K562 (cell line): Measurements from ENCODE around the gene CTF1. TPM values are rescaled to one million over a fixed set of nuclear protein-coding genes. Genes with fewer than 3 reads are reported as not detected.

Experiments used
- CBFA2T3 ChIP-seq: fragments of 450-650 bp; IDR thresholded peaks from 2 replicates; pipeline ENCODE4 v1.6.1; 2017
- CC2D1A ChIP-seq: fragments of 450-650 bp; IDR thresholded peaks from 2 replicates; pipeline ENCODE4 v1.6.1; 2017; ENCODE audit warnings: mild to moderate bottlenecking
- EZH2 ChIP-seq: IDR thresholded peaks from 2 replicates; pipeline ENCODE4 v1.6.1; 2012; ENCODE audit warnings: low read depth, mild to moderate bottlenecking, inconsistent platforms, low read length, borderline replicate concordance
- HCFC1 ChIP-seq: IDR thresholded peaks from 2 replicates; pipeline ENCODE4 v1.6.1; 2012; ENCODE audit warnings: low read depth, low read length, improper control_type of control experiment
- MAFK ChIP-seq: IDR thresholded peaks from 2 replicates; pipeline ENCODE4 v1.6.1; 2011; ENCODE audit warnings: low read length, improper control_type of control experiment
- RBM34 ChIP-seq: fragments of 200-400 bp; formaldehyde crosslinking; IDR thresholded peaks from 2 replicates; pipeline ENCODE4 v1.6.1; 2018; ENCODE audit warnings: low read length, borderline replicate concordance; ENCODE audit not compliant: insufficient read depth
- SMAD4 ChIP-seq: fragments of 250-450 bp; sonication (Bioruptor Pico); conservative IDR thresholded peaks from 2 replicates; pipeline ENCODE4 v1.8.0; 2021; ENCODE audit warnings: inconsistent platforms, mild to moderate bottlenecking, moderate library complexity
- STAT5A ChIP-seq: IDR thresholded peaks from 2 replicates; pipeline ENCODE4 v1.6.1; 2012; ENCODE audit warnings: low read length, inconsistent platforms, borderline replicate concordance
- TEAD1 ChIP-seq, 2 experiments: fragments of 450-650 bp in 1 of 2; sonication (generic) in 1 of 2; formaldehyde crosslinking; IDR thresholded peaks; 2 replicates each; pipeline versions ENCODE4 v1.4.0 to v1.8.0; 2020 to 2022; ENCODE audit warnings: mild to moderate bottlenecking in 2 of 2, missing genetic modification reagents in 1 of 2
- ZNF253 ChIP-seq: fragments of 250-450 bp; sonication (Bioruptor Pico); conservative IDR thresholded peaks from 2 replicates; pipeline ENCODE4 v1.6.1; 2021; ENCODE audit warnings: mild to moderate bottlenecking
- polyA plus RNA-seq, 8 experiments: library from polyadenylated mRNA; depleted of rRNA in 4 of 8; stranded (reverse) in 5 of 8; unstranded in 3 of 8; fragments of >200 nt; fragmentation: Nextera tagmentation in 2 of 8; fragmentation: Illumina TruSeq in 1 of 8; extraction: Ambion mirVana in 2 of 8; extraction: Trizol in 1 of 8; gene quantifications; 2 replicates each; pipeline versions ENCODE4 v1.2.1 to v1.2.3, GENCODE V29; 2011 to 2014; ENCODE audit warnings: inconsistent platforms in 1 of 8, missing spikeins in 1 of 8
- total RNA-seq, 7 experiments: library from RNA; depleted of rRNA in 6 of 7; stranded (reverse); fragments of >200 nt in 6 of 7; fragmentation: Illumina TruSeq in 2 of 7; extraction: Trizol in 2 of 7; gene quantifications; 2 replicates each; pipeline versions ENCODE4 v1.2.1 to v1.2.3, GENCODE V29; 2011 to 2021; ENCODE audit warnings: low replicate concordance in 1 of 7
- TF ChIP-seq, protein P1 (sequence below), 3 experiments: IDR thresholded peaks in 2 of 3; conservative IDR thresholded peaks in 1 of 3; 2 replicates each; pipeline ENCODE4 v1.5.1; 2011 to 2012; ENCODE audit warnings: low read length in 3 of 3, mild to moderate bottlenecking in 3 of 3, control low read depth in 2 of 3, improper control_type of control experiment in 1 of 3, inconsistent platforms in 1 of 3, low read depth in 1 of 3, mixed read lengths in 1 of 3, moderate library complexity in 1 of 3; ENCODE audit not compliant: insufficient read depth in 2 of 3
- TF ChIP-seq, protein P2 (sequence below): fragments of 450-650 bp; formaldehyde crosslinking; IDR thresholded peaks from 2 replicates; pipeline ENCODE4 v1.4.0; 2020; ENCODE audit warnings: mild to moderate bottlenecking, moderate library complexity
- TF ChIP-seq, protein P3 (sequence below): sonication (generic); formaldehyde crosslinking; IDR thresholded peaks from 2 replicates; pipeline ENCODE4 v1.8.0; 2023; ENCODE audit warnings: missing genetic modification reagents, mild to moderate bottlenecking, borderline replicate concordance
- TF ChIP-seq, protein P4 (sequence below): sonication (generic); formaldehyde crosslinking; IDR thresholded peaks from 2 replicates; pipeline ENCODE4 v1.8.0; 2022; ENCODE audit warnings: mild to moderate bottlenecking, missing genetic modification reagents
- TF ChIP-seq, protein P5 (sequence below): fragments of 250-450 bp; sonication (Bioruptor Pico); IDR thresholded peaks from 2 replicates; pipeline ENCODE4 v1.8.0; 2021; ENCODE audit warnings: moderate library complexity, mild to moderate bottlenecking, inconsistent platforms

CTF1 gene
- total and polyA plus RNA-seq, 9 of the 15 experiments (the other 6 are each of a cell fraction or from before 2014, with no cell fraction given): 0.24 to 2.5 (median 0.44) TPM

DNA sequence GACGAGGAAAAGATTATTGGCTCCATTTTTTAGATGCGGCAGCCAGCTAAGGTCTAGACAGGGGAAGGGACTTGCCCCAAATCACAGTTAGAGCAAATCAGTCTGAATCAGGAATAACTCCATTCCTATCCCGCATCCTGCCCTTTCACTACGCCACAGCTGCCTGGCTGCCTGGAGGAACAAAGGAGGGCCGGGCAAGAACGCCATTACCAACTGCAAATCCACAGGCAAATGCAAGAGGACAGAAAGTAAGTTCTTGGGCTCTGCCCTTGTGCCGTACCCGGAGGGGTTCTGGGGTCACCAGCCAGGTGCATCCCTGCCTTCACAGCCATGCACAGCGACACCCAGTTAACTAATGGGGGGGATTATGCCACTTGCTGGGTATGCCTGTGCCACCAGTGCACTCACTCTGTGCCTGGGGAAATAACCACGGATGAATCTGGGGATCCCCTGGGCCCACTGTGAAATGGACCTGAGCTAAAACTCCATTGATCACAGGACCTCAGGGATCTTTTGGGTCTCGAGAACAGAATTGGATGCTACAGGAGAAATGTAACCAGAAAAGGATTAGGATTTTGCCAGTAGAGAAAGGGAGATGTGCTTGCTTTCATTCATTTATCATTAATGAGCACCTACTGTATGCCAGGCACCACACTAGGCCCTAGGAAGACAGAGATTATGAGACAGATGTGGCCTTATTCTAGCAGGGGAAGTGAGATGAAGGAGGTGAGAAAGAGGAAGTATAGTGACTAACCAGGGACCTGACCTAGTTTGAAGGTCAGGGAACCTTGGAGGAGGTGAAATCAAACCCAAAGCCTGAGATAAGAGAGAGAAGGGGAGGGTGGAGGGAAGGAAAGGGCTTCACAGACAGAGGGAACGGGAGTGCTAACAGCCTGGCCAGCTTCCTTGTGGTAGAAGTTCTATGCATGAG lies 20.3 kb upstream of the CTF1 start (continued):
- TF ChIP-seq, protein P1, sequence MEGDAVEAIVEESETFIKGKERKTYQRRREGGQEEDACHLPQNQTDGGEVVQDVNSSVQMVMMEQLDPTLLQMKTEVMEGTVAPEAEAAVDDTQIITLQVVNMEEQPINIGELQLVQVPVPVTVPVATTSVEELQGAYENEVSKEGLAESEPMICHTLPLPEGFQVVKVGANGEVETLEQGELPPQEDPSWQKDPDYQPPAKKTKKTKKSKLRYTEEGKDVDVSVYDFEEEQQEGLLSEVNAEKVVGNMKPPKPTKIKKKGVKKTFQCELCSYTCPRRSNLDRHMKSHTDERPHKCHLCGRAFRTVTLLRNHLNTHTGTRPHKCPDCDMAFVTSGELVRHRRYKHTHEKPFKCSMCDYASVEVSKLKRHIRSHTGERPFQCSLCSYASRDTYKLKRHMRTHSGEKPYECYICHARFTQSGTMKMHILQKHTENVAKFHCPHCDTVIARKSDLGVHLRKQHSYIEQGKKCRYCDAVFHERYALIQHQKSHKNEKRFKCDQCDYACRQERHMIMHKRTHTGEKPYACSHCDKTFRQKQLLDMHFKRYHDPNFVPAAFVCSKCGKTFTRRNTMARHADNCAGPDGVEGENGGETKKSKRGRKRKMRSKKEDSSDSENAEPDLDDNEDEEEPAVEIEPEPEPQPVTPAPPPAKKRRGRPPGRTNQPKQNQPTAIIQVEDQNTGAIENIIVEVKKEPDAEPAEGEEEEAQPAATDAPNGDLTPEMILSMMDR (IDR thresholded peaks at IDR 0.05 in 2 of 3, conservative IDR thresholded peaks at IDR 0.05 in 1 of 3; ENCODE audit: insufficient read depth in 2 of 3, low read depth in 1 of 3, low read length in 3 of 3): no peak
- TF ChIP-seq HCFC1: no peak
- TF ChIP-seq, protein P2, sequence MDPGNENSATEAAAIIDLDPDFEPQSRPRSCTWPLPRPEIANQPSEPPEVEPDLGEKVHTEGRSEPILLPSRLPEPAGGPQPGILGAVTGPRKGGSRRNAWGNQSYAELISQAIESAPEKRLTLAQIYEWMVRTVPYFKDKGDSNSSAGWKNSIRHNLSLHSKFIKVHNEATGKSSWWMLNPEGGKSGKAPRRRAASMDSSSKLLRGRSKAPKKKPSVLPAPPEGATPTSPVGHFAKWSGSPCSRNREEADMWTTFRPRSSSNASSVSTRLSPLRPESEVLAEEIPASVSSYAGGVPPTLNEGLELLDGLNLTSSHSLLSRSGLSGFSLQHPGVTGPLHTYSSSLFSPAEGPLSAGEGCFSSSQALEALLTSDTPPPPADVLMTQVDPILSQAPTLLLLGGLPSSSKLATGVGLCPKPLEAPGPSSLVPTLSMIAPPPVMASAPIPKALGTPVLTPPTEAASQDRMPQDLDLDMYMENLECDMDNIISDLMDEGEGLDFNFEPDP (CRISPR knock-in tag): no peak
- TF ChIP-seq SMAD4 (CRISPR knock-in tag): 0 out of 2 replicates have a peak, but pooled peaks have one; percentile 42
- TF ChIP-seq MAFK: no peak
- TF ChIP-seq CC2D1A: peak; percentile 40; the same call in 1 of the 2 replicates
- TF ChIP-seq, protein P3, sequence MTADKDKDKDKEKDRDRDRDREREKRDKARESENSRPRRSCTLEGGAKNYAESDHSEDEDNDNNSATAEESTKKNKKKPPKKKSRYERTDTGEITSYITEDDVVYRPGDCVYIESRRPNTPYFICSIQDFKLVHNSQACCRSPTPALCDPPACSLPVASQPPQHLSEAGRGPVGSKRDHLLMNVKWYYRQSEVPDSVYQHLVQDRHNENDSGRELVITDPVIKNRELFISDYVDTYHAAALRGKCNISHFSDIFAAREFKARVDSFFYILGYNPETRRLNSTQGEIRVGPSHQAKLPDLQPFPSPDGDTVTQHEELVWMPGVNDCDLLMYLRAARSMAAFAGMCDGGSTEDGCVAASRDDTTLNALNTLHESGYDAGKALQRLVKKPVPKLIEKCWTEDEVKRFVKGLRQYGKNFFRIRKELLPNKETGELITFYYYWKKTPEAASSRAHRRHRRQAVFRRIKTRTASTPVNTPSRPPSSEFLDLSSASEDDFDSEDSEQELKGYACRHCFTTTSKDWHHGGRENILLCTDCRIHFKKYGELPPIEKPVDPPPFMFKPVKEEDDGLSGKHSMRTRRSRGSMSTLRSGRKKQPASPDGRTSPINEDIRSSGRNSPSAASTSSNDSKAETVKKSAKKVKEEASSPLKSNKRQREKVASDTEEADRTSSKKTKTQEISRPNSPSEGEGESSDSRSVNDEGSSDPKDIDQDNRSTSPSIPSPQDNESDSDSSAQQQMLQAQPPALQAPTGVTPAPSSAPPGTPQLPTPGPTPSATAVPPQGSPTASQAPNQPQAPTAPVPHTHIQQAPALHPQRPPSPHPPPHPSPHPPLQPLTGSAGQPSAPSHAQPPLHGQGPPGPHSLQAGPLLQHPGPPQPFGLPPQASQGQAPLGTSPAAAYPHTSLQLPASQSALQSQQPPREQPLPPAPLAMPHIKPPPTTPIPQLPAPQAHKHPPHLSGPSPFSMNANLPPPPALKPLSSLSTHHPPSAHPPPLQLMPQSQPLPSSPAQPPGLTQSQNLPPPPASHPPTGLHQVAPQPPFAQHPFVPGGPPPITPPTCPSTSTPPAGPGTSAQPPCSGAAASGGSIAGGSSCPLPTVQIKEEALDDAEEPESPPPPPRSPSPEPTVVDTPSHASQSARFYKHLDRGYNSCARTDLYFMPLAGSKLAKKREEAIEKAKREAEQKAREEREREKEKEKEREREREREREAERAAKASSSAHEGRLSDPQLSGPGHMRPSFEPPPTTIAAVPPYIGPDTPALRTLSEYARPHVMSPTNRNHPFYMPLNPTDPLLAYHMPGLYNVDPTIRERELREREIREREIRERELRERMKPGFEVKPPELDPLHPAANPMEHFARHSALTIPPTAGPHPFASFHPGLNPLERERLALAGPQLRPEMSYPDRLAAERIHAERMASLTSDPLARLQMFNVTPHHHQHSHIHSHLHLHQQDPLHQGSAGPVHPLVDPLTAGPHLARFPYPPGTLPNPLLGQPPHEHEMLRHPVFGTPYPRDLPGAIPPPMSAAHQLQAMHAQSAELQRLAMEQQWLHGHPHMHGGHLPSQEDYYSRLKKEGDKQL (CRISPR knock-in tag): no peak
- TF ChIP-seq TEAD1 (CRISPR knock-in tag; IDR thresholded peaks at IDR 0.05): no peak
- no peak for TF ChIP-seq RBM34
- TF ChIP-seq CBFA2T3: peak; percentile 68
- no peak for TF ChIP-seq STAT5A
- no peak for TF ChIP-seq EZH2
- no peak for TF ChIP-seq ZNF253 (CRISPR knock-in tag)
- TF ChIP-seq, protein P4, sequence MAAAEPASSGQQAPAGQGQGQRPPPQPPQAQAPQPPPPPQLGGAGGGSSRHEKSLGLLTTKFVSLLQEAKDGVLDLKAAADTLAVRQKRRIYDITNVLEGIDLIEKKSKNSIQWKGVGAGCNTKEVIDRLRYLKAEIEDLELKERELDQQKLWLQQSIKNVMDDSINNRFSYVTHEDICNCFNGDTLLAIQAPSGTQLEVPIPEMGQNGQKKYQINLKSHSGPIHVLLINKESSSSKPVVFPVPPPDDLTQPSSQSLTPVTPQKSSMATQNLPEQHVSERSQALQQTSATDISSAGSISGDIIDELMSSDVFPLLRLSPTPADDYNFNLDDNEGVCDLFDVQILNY (CRISPR knock-in tag): no peak
- TF ChIP-seq, protein P5, sequence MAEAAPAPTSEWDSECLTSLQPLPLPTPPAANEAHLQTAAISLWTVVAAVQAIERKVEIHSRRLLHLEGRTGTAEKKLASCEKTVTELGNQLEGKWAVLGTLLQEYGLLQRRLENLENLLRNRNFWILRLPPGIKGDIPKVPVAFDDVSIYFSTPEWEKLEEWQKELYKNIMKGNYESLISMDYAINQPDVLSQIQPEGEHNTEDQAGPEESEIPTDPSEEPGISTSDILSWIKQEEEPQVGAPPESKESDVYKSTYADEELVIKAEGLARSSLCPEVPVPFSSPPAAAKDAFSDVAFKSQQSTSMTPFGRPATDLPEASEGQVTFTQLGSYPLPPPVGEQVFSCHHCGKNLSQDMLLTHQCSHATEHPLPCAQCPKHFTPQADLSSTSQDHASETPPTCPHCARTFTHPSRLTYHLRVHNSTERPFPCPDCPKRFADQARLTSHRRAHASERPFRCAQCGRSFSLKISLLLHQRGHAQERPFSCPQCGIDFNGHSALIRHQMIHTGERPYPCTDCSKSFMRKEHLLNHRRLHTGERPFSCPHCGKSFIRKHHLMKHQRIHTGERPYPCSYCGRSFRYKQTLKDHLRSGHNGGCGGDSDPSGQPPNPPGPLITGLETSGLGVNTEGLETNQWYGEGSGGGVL: no peak
